Astrocyte of the cerebellum (primary cell): ENCODE data around the gene INHBB.

Experiments
- DNase-seq: peaks from one replicate; pipeline ENCODE4 v3.0.0-alpha.2; 2011; ENCODE audit warnings: low read depth
- H3K4me3 ChIP-seq: 2 replicates; pipeline ENCODE4 v1.5.1; 2011; ENCODE audit warnings: mild to moderate bottlenecking, low read depth, low read length, moderate library complexity
- CTCF ChIP-seq: IDR thresholded peaks from 2 replicates; pipeline ENCODE4 v1.5.1; 2012; ENCODE audit warnings: low read length, low read depth, moderate library complexity, mild to moderate bottlenecking; ENCODE audit errors: missing control alignments
- in situ Hi-C: cut with HindIII; loops from 2 replicates; pipeline ENCODE4 v1.10.0; 2017; ENCODE audit warnings: low sequenced_read_pairs

Gene INHBB

GRCh38 chr2:120348737-120349439, 3.0 kb downstream of the INHBB start:
- DNase-seq: no peak
- in situ Hi-C loops: no loop called here
- H3K4me3 ChIP-seq: no peak overlapping the region
- no peak for TF ChIP-seq CTCF

- in situ Hi-C loops: no loop called here
- H3K4me3 ChIP-seq: no peak overlapping the region
- no peak for TF ChIP-seq CTCF
- no peak for DNase-seq
Observed at GRCh38 chr2:120349440-120349921, 3.5 kb downstream of the INHBB start.

- in situ Hi-C loops: no loop called here
- no peak for TF ChIP-seq CTCF
- no peak for DNase-seq
Observed at GRCh38 chr2:120350080-120350479, 4.1 kb downstream of the INHBB start.

DNA sequence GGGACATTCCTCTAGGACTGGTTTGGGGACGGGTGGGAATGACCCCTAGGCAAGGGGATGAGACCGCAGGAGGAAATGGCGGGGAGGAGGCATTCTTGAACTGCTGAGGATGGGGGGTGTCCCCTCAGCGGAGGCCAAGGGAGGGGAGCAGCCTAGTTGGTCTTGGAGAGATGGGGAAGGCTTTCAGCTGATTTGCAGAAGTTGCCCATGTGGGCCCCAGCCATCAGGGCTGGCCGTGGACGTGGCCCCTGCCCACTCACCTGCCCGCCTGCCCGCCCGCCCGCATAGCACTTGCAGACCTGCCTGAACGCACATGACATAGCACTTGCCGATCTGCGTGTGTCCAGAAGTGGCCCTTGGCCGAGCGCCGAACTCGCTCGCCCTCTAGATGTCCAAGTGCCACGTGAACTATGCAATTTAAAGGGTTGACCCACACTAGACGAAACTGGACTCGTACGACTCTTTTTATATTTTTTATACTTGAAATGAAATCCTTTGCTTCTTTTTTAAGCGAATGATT, 4.9 kb downstream of the INHBB start:
- no peak for DNase-seq
- in situ Hi-C loops: no loop called here
- H3K4me3 ChIP-seq: no peak overlapping the region
- TF ChIP-seq CTCF: no peak

More at GRCh38 chr2:120350080-120350479, 4.1 kb downstream of the INHBB start:
- no peak overlapping the region for H3K4me3 ChIP-seq

- in situ Hi-C loops: no loop called here
- no peak overlapping the region for H3K4me3 ChIP-seq
- no peak for DNase-seq
- no peak for TF ChIP-seq CTCF
Observed at GRCh38 chr2:120352696-120353590, 7.0 kb downstream of the INHBB start.

DNA sequence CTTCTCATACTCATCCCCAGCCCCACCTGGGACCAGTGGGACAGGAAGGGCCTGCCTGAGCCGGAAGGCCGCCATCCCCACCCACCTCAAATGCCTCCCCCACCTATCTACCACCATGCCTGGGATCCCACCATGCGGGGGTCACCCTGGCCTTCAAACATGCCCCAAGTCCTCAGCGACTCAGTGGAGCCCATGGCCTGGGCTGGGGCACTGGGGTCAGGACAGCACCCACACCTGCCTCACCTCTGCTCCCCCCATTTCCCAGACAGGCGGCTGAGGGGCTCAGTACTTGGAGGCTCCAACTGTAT, 7.6 kb downstream of the INHBB start:
- H3K4me3 ChIP-seq: no peak overlapping the region
- in situ Hi-C loops: no loop called here
- no peak for TF ChIP-seq CTCF
- no peak for DNase-seq
